Fibroblast of lung (primary cell): Measurements from ENCODE around the gene ZNF513. TPM values are rescaled to one million over a fixed set of nuclear protein-coding genes. Genes with fewer than 3 reads are reported as not detected.

Experiments
- DNase-seq, 2 donors: peaks; one replicate each; pipeline versions ENCODE4 v3.0.0 to v3.0.0-alpha.2; 2010; ENCODE audit warnings: low read depth in 2 of 2
- H2AFZ ChIP-seq: 2 replicates; pipeline ENCODE4 v1.5.1; 2012; ENCODE audit warnings: low read length, control low read depth, inconsistent platforms
- H3K27ac ChIP-seq: 2 replicates; pipeline ENCODE4 v1.5.1; 2011; ENCODE audit warnings: low read length, control low read depth; ENCODE audit not compliant: insufficient read depth
- H3K27me3 ChIP-seq: 2 replicates; pipeline ENCODE4 v1.5.1; 2011; ENCODE audit warnings: mild to moderate bottlenecking, low read length; ENCODE audit not compliant: control insufficient read depth, insufficient read depth
- H3K36me3 ChIP-seq: 2 replicates; pipeline ENCODE4 v1.5.1; 2011; ENCODE audit warnings: low read length; ENCODE audit not compliant: control insufficient read depth, insufficient read depth
- H3K4me1 ChIP-seq: 2 replicates; pipeline ENCODE4 v1.5.1; 2011; ENCODE audit warnings: low read length; ENCODE audit not compliant: control insufficient read depth, insufficient read depth; ENCODE audit errors: extremely low read depth
- H3K4me2 ChIP-seq: 2 replicates; pipeline ENCODE4 v1.5.1; 2011; ENCODE audit warnings: low read length, control low read depth; ENCODE audit not compliant: insufficient read depth; ENCODE audit errors: extremely low read depth
- H3K4me3 ChIP-seq, 4 experiments: fragments of 200-600 bp in 1 of 4; sonication (generic) in 1 of 4; replicated peaks in 1 of 4; 2 replicates each; pipeline ENCODE4 v1.5.1; 2011 to 2016; ENCODE audit warnings: low read length in 4 of 4, low read depth in 3 of 4, mild to moderate bottlenecking in 3 of 4, control low read depth in 2 of 4, inconsistent platforms in 1 of 4, mixed read lengths in 1 of 4; ENCODE audit not compliant: insufficient read depth in 1 of 4; ENCODE audit errors: control extremely low read depth in 1 of 4
- H3K79me2 ChIP-seq: 2 replicates; pipeline ENCODE4 v1.5.1; 2012; ENCODE audit warnings: mild to moderate bottlenecking, low read length, inconsistent platforms; ENCODE audit not compliant: control insufficient read depth, insufficient read depth
- H3K9ac ChIP-seq: 2 replicates; pipeline ENCODE4 v1.5.1; 2011; ENCODE audit warnings: mild to moderate bottlenecking, low read length, control low read depth; ENCODE audit not compliant: insufficient read depth
- H3K9me3 ChIP-seq: 2 replicates; pipeline ENCODE4 v1.5.1; 2012; ENCODE audit warnings: low read depth, low read length; ENCODE audit not compliant: control insufficient read depth, insufficient read depth
- H4K20me1 ChIP-seq: 2 replicates; pipeline ENCODE4 v1.5.1; 2011; ENCODE audit warnings: low read length; ENCODE audit not compliant: control insufficient read depth, insufficient read depth; ENCODE audit errors: extremely low read depth
- EZH2 ChIP-seq: IDR thresholded peaks from 2 replicates; pipeline ENCODE4 v1.5.1; 2012; ENCODE audit warnings: low read length, control low read depth, mild to moderate bottlenecking; ENCODE audit errors: missing control alignments
- polyA plus RNA-seq, 2 donors: library from polyadenylated mRNA; depleted of rRNA in 1 of 2; stranded (reverse) in 1 of 2; unstranded in 1 of 2; fragments of >200 nt; gene quantifications; 2 replicates each; pipeline ENCODE4 v1.2.1, GENCODE V29; 2011 to 2012; ENCODE audit warnings: missing spikeins in 1 of 2
- total RNA-seq: library from RNA; depleted of rRNA; stranded (reverse); fragments of >200 nt; gene quantifications from 2 replicates; pipeline ENCODE4 v1.2.1, GENCODE V29; 2014
- TF ChIP-seq, protein P1 (sequence below), 2 donors: IDR thresholded peaks in 1 of 2; conservative IDR thresholded peaks in 1 of 2; 1 replicate in 1 of 2; 2 replicates in 1 of 2; pipeline ENCODE4 v1.5.1; 2011 to 2012; ENCODE audit warnings: low read length in 2 of 2, control low read depth in 1 of 2, inconsistent platforms in 1 of 2, low read depth in 1 of 2, mild to moderate bottlenecking in 1 of 2

The ZNF513 gene
- total and polyA plus RNA-seq, 2 donors (not counting 1 experiment from before 2014, with no cell fraction given), result 7.0 to 8.4 TPM

DNA sequence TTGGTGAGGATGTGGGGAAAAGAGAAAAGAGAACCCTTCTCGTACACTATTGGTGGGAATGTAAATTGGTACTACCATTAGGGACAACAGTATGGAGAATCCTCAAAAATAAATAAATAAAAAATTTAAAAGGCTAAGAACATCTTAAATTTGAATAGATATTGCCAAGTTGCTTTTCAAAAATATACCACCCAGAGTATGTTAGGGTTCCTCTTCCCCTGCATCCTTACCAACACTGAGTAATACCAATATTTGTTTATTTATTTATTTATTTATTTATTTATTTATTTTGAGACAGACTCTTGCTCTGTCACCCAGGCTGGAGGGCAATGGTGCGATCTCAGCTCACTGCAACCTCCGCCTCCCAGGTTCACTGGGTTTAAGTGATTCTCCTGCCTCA, 42.4 kb upstream of the ZNF513 start:
- no peaks in the 10 kb centered on the region for H4K20me1 ChIP-seq
- H3K79me2 ChIP-seq, result no peaks in the 10 kb centered on the region
- no peak overlapping the region for H3K27ac ChIP-seq
- no peak overlapping the region for H2AFZ ChIP-seq
- no peak overlapping the region for H3K4me3 ChIP-seq
- H3K36me3 ChIP-seq, result no peaks in the 10 kb centered on the region
- no peak overlapping the region for H3K4me2 ChIP-seq
- H3K4me1 ChIP-seq, result no peaks in the 10 kb centered on the region
- TF ChIP-seq, protein P1, sequence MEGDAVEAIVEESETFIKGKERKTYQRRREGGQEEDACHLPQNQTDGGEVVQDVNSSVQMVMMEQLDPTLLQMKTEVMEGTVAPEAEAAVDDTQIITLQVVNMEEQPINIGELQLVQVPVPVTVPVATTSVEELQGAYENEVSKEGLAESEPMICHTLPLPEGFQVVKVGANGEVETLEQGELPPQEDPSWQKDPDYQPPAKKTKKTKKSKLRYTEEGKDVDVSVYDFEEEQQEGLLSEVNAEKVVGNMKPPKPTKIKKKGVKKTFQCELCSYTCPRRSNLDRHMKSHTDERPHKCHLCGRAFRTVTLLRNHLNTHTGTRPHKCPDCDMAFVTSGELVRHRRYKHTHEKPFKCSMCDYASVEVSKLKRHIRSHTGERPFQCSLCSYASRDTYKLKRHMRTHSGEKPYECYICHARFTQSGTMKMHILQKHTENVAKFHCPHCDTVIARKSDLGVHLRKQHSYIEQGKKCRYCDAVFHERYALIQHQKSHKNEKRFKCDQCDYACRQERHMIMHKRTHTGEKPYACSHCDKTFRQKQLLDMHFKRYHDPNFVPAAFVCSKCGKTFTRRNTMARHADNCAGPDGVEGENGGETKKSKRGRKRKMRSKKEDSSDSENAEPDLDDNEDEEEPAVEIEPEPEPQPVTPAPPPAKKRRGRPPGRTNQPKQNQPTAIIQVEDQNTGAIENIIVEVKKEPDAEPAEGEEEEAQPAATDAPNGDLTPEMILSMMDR (conservative IDR thresholded peaks at IDR 0.05 in 1 of 2, IDR thresholded peaks at IDR 0.05 in 1 of 2; ENCODE audit: low read depth in 1 of 2, low read length in 2 of 2), result no peak
- no peak for TF ChIP-seq EZH2
- H3K27me3 ChIP-seq, result no peaks in the 10 kb centered on the region
- H3K9me3 ChIP-seq, result no peaks in the 10 kb centered on the region
- H3K9ac ChIP-seq, result no peak overlapping the region
- DNase-seq, result no peak

DNA sequence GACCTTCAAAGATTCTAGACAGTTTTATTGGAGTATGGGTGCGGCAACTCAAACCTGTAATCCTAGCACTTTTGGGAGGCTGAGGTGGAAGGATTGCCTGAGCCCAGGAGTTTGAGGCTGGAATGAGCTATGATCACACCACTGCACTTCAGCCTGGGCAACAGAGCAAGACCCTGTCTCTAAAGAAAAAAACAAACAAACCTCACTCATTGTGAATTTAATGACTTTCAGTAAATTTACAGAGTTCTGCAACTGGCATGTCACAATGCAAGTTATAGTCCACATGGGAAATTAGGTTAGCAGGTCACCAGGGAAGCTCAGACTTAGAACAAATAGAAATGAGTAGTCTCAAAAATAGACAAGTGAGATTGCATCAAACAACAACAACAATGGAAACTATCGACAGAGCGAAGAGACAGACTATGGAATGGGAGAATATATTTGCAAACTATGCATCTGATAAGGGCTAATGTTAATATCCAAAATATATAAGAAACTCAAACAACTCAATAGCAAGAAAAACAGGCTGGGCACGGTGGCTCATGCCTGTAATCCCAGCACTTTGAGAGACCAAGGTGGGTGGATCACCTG, 41.2 kb upstream of the ZNF513 start:
- H3K36me3 ChIP-seq, result no peaks in the 10 kb centered on the region
- no peak for TF ChIP-seq EZH2
- TF ChIP-seq, protein P1 (conservative IDR thresholded peaks at IDR 0.05 in 1 of 2, IDR thresholded peaks at IDR 0.05 in 1 of 2; ENCODE audit: low read depth in 1 of 2, low read length in 2 of 2), result no peak
- H3K9me3 ChIP-seq, result no peaks in the 10 kb centered on the region
- no peaks in the 10 kb centered on the region for H3K4me1 ChIP-seq
- H3K27ac ChIP-seq, result no peak overlapping the region
- no peaks in the 10 kb centered on the region for H4K20me1 ChIP-seq
- DNase-seq, result no peak
- no peak overlapping the region for H3K4me2 ChIP-seq
- no peaks in the 10 kb centered on the region for H3K79me2 ChIP-seq
- no peaks in the 10 kb centered on the region for H3K27me3 ChIP-seq
- no peak overlapping the region for H2AFZ ChIP-seq
- no peak overlapping the region for H3K4me3 ChIP-seq
- H3K9ac ChIP-seq, result no peak overlapping the region

DNA sequence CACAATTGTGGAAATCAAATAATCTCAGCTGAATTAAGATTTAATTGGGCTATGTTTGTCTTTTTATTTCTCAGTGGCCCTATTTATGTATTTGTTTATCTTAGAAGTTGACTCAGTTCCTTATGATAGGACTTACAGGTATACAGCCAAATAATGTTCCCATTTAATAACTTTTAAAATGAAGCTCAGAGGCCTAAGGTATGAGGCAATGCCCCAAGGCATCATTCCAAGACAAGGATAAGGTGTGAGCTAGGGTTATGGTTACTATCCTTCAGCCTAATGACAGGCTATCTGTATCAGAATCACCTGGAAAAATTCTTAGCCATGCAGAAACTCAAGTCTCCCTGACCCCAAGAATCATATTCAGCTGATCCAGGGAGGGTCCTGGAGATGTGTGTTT, 40.5 kb upstream of the ZNF513 start:
- TF ChIP-seq EZH2, result no peak
- TF ChIP-seq, protein P1 (conservative IDR thresholded peaks at IDR 0.05 in 1 of 2, IDR thresholded peaks at IDR 0.05 in 1 of 2; ENCODE audit: low read depth in 1 of 2, low read length in 2 of 2), result no peak
- H3K4me1 ChIP-seq, result no peaks in the 10 kb centered on the region
- no peak overlapping the region for H3K4me2 ChIP-seq
- no peak overlapping the region for H2AFZ ChIP-seq
- no peaks in the 10 kb centered on the region for H3K36me3 ChIP-seq
- H3K4me3 ChIP-seq, result no peak overlapping the region
- no peak overlapping the region for H3K27ac ChIP-seq
- no peaks in the 10 kb centered on the region for H3K79me2 ChIP-seq
- no peaks in the 10 kb centered on the region for H4K20me1 ChIP-seq
- no peaks in the 10 kb centered on the region for H3K9me3 ChIP-seq
- H3K27me3 ChIP-seq, result no peaks in the 10 kb centered on the region
- no peak for DNase-seq
- no peak overlapping the region for H3K9ac ChIP-seq
